T47D (cell line): Measurements from ENCODE around the gene SLC4A4.

Source experiments
- DNase-seq, 2 experiments: peaks; one replicate each; pipeline versions ENCODE4 v3.0.0 to v3.0.0-alpha.2; 2011 to 2012; ENCODE audit warnings: low read depth in 1 of 2, low spot score in 1 of 2
- JUND ChIP-seq: IDR thresholded peaks from 2 replicates; pipeline ENCODE4 v1.6.1; 2012; ENCODE audit warnings: low read depth
- in situ Hi-C: cut with HindIII; loops from 2 replicates; pipeline ENCODE4 v1.10.0; 2016; ENCODE audit warnings: low sequenced_read_pairs, low pct_unique_long_range_greater_than_20kb

SLC4A4 gene

GRCh38 chr4:71518283-71518989, 179.6 kb downstream of the SLC4A4 start:
- no peak for TF ChIP-seq JUND
- DNase-seq: no peak
- in situ Hi-C loops: no loop called here

- TF ChIP-seq JUND: no peak
- DNase-seq: no peak
- in situ Hi-C loops: no loop called here
Observed at GRCh38 chr4:71520308-71520707, 181.5 kb downstream of the SLC4A4 start.

- in situ Hi-C loops: no loop called here
- DNase-seq: no peak
- TF ChIP-seq JUND: no peak
Observed at GRCh38 chr4:71520850-71521249, 182.0 kb downstream of the SLC4A4 start.

- DNase-seq: no peak
- no peak for TF ChIP-seq JUND
- in situ Hi-C loops: no loop called here
Observed at GRCh38 chr4:71524756-71525155, 185.9 kb downstream of the SLC4A4 start.

- peak in 1 of 2 experiments; percentile 5 for DNase-seq
- TF ChIP-seq JUND: no peak
- in situ Hi-C loops: no loop called here
Observed at GRCh38 chr4:71526637-71527406, 188.0 kb downstream of the SLC4A4 start.

- in situ Hi-C loops: no loop called here
- no peak for DNase-seq
Observed at GRCh38 chr4:71532407-71532806, 193.6 kb downstream of the SLC4A4 start.

GRCh38 chr4:71533121-71533520, 194.3 kb downstream of the SLC4A4 start:
- no peak for DNase-seq
- in situ Hi-C loops: no loop called here
- no peak for TF ChIP-seq JUND

More at GRCh38 chr4:71532407-71532806, 193.6 kb downstream of the SLC4A4 start:
- TF ChIP-seq JUND: no peak

GRCh38 chr4:71537551-71538065, 198.8 kb downstream of the SLC4A4 start:
- TF ChIP-seq JUND: no peak
- no peak for DNase-seq
- in situ Hi-C loops: no loop called here

GRCh38 chr4:71538528-71538927, 199.7 kb downstream of the SLC4A4 start:
- in situ Hi-C loops: no loop called here
- TF ChIP-seq JUND: no peak
- DNase-seq: no peak

- peak in 1 of 2 experiments; percentile 4 for DNase-seq
- in situ Hi-C loops: no loop called here
- TF ChIP-seq JUND: no peak
Observed at GRCh38 chr4:71540749-71541269, 202.0 kb downstream of the SLC4A4 start.

GRCh38 chr4:71541541-71541940, 202.7 kb downstream of the SLC4A4 start:
- in situ Hi-C loops: no loop called here
- TF ChIP-seq JUND: no peak
- no peak for DNase-seq

- no peak for TF ChIP-seq JUND
- no peak for DNase-seq
- in situ Hi-C loops: no loop called here
Observed at GRCh38 chr4:71545168-71545567, 206.3 kb downstream of the SLC4A4 start.
